ENCODE data around the gene GNAQ. TPM values are rescaled to one million over a fixed set of nuclear protein-coding genes. Genes with fewer than 3 reads are reported as not detected.

GNAQ gene
- total and polyA plus RNA-seq, 4 donors = 6.8 to 19.6 (median 12.6) TPM

- no peak for TF ChIP-seq HNF4G (IDR thresholded peaks at IDR 0.05)
- TF ChIP-seq EGR1 (IDR thresholded peaks at IDR 0.05; ENCODE audit: low read depth in 2 of 2) = no peak
- TF ChIP-seq, protein P1, sequence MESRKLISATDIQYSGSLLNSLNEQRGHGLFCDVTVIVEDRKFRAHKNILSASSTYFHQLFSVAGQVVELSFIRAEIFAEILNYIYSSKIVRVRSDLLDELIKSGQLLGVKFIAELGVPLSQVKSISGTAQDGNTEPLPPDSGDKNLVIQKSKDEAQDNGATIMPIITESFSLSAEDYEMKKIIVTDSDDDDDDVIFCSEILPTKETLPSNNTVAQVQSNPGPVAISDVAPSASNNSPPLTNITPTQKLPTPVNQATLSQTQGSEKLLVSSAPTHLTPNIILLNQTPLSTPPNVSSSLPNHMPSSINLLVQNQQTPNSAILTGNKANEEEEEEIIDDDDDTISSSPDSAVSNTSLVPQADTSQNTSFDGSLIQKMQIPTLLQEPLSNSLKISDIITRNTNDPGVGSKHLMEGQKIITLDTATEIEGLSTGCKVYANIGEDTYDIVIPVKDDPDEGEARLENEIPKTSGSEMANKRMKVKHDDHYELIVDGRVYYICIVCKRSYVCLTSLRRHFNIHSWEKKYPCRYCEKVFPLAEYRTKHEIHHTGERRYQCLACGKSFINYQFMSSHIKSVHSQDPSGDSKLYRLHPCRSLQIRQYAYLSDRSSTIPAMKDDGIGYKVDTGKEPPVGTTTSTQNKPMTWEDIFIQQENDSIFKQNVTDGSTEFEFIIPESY (IDR thresholded peaks at IDR 0.05) = no peak
- no peak for TF ChIP-seq GABPA (IDR thresholded peaks at IDR 0.05 in 1 of 2, conservative IDR thresholded peaks at IDR 0.05 in 1 of 2)
- TF ChIP-seq, protein P2, sequence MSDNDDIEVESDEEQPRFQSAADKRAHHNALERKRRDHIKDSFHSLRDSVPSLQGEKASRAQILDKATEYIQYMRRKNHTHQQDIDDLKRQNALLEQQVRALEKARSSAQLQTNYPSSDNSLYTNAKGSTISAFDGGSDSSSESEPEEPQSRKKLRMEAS (IDR thresholded peaks at IDR 0.05) = no peak
- no peak for TF ChIP-seq RXRA (IDR thresholded peaks at IDR 0.05)
- TF ChIP-seq, protein P3, sequence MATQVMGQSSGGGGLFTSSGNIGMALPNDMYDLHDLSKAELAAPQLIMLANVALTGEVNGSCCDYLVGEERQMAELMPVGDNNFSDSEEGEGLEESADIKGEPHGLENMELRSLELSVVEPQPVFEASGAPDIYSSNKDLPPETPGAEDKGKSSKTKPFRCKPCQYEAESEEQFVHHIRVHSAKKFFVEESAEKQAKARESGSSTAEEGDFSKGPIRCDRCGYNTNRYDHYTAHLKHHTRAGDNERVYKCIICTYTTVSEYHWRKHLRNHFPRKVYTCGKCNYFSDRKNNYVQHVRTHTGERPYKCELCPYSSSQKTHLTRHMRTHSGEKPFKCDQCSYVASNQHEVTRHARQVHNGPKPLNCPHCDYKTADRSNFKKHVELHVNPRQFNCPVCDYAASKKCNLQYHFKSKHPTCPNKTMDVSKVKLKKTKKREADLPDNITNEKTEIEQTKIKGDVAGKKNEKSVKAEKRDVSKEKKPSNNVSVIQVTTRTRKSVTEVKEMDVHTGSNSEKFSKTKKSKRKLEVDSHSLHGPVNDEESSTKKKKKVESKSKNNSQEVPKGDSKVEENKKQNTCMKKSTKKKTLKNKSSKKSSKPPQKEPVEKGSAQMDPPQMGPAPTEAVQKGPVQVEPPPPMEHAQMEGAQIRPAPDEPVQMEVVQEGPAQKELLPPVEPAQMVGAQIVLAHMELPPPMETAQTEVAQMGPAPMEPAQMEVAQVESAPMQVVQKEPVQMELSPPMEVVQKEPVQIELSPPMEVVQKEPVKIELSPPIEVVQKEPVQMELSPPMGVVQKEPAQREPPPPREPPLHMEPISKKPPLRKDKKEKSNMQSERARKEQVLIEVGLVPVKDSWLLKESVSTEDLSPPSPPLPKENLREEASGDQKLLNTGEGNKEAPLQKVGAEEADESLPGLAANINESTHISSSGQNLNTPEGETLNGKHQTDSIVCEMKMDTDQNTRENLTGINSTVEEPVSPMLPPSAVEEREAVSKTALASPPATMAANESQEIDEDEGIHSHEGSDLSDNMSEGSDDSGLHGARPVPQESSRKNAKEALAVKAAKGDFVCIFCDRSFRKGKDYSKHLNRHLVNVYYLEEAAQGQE (IDR thresholded peaks at IDR 0.05) = no peak
- TF ChIP-seq NR2F2 (IDR thresholded peaks at IDR 0.05) = no peak
- no peak for TF ChIP-seq JUND (IDR thresholded peaks at IDR 0.05)
- no peak for TF ChIP-seq HNF4A (conservative IDR thresholded peaks at IDR 0.05)
- no peak for TF ChIP-seq YY1 (IDR thresholded peaks at IDR 0.05)
- no peak for TF ChIP-seq RAD21 (IDR thresholded peaks at IDR 0.05)
- no peak for TF ChIP-seq CTCF (IDR thresholded peaks at IDR 0.05; ENCODE audit: low read depth, low read length, missing input control)
- TF ChIP-seq, protein P4, sequence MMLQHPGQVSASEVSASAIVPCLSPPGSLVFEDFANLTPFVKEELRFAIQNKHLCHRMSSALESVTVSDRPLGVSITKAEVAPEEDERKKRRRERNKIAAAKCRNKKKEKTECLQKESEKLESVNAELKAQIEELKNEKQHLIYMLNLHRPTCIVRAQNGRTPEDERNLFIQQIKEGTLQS (IDR thresholded peaks at IDR 0.05) = no peak
- no peak for TF ChIP-seq SP1 (IDR thresholded peaks at IDR 0.05)
- TF ChIP-seq TAF1 (conservative IDR thresholded peaks at IDR 0.05) = no peak
- Histone ChIP-seq H3K4me1 (ENCODE audit: control insufficient read depth in 4 of 4, insufficient read depth in 4 of 4, low read length in 3 of 4) (no peaks in the 10 kb centered on the region), H3K36me3 (ENCODE audit: control insufficient read depth in 4 of 4, insufficient read depth in 3 of 4, low read depth in 1 of 4, low read length in 3 of 4) (peaks cover 0 to 4% (median 1%) of the 10 kb centered on the region in 4 donors), H3K4me3 (ENCODE audit: low read depth in 1 of 3, low read length in 3 of 3) (no peak overlapping the region), H3K9ac (ENCODE audit: low read depth in 1 of 2, low read length in 2 of 2) (no peak overlapping the region), H3K27me3 (ENCODE audit: control insufficient read depth in 4 of 4, insufficient read depth in 4 of 4, low read length in 3 of 4) (no peaks in the 10 kb centered on the region), H3K27ac (ENCODE audit: low read depth in 1 of 2, low read length in 2 of 2) (no peak overlapping the region), H3K9me3 (ENCODE audit: control insufficient read depth in 4 of 4, low read length in 3 of 4) (no peaks in the 10 kb centered on the region)
- 60% methylated on average over 3 of the region's 3 CpGs for WGBS
- no peak for DNase-seq (ENCODE audit: low spot score)
Observed at GRCh38 chr9:77898864-77899263, 132.7 kb downstream of the GNAQ start.
